Neuronal stem cell (in vitro differentiated cells): ENCODE results near the gene SEMA3F.
A peak's percentile ranks its signal among the peaks of the same experiment; 100 is the strongest.

Experiments used
- DNase-seq: peaks from one replicate; pipeline ENCODE4 v3.0.0-alpha.2; 2013; ENCODE audit warnings: low spot score
- H2AFZ ChIP-seq: one replicate; pipeline ENCODE4 v1.6.1; 2013; ENCODE audit warnings: mild to moderate bottlenecking, low read length, inconsistent platforms
- H2AK5ac ChIP-seq: 2 replicates; pipeline ENCODE4 v1.6.1; 2013; ENCODE audit warnings: low read depth, mild to moderate bottlenecking, inconsistent platforms, low read length, moderate library complexity, mixed read lengths
- H2BK120ac ChIP-seq: 2 replicates; pipeline ENCODE4 v1.6.1; 2013; ENCODE audit warnings: low read depth, mild to moderate bottlenecking, inconsistent platforms, low read length, moderate library complexity, mixed read lengths
- H2BK12ac ChIP-seq: one replicate; pipeline ENCODE4 v1.6.1; 2013; ENCODE audit warnings: low read length, inconsistent platforms
- H2BK15ac ChIP-seq: 2 replicates; pipeline ENCODE4 v1.6.1; 2013; ENCODE audit warnings: mild to moderate bottlenecking, low read length, inconsistent platforms, mixed read lengths
- H2BK5ac ChIP-seq: one replicate; pipeline ENCODE4 v1.6.1; 2013; ENCODE audit warnings: inconsistent platforms, mild to moderate bottlenecking, low read length, moderate library complexity
- H3K14ac ChIP-seq: one replicate; pipeline ENCODE4 v1.6.1; 2013; ENCODE audit warnings: low read length, inconsistent platforms
- H3K18ac ChIP-seq: 2 replicates; pipeline ENCODE4 v1.6.1; 2013; ENCODE audit warnings: low read length, inconsistent platforms
- H3K23ac ChIP-seq: 2 replicates; pipeline ENCODE4 v1.6.1; 2013; ENCODE audit warnings: low read depth, mild to moderate bottlenecking, mixed read lengths, low read length, inconsistent platforms; ENCODE audit not compliant: poor library complexity
- H3K27ac ChIP-seq: replicated peaks from 3 replicates; pipeline ENCODE4 v1.5.1; 2013; ENCODE audit warnings: low read length, inconsistent platforms
- H3K27me3 ChIP-seq, 3 experiments: 2 replicates each; pipeline ENCODE4 v1.6.1; 2013; ENCODE audit warnings: low read length in 3 of 3, mild to moderate bottlenecking in 2 of 3, inconsistent platforms in 1 of 3, low read depth in 1 of 3, mixed read lengths in 1 of 3, moderate library complexity in 1 of 3; ENCODE audit not compliant: control insufficient read depth in 3 of 3, insufficient read depth in 3 of 3
- H3K36me3 ChIP-seq, 2 donors: replicated peaks in 1 of 2; 2 replicates each; pipeline ENCODE4 v1.6.1; 2013; ENCODE audit warnings: low read length in 2 of 2; ENCODE audit not compliant: control insufficient read depth in 2 of 2, insufficient read depth in 2 of 2
- H3K4ac ChIP-seq: 2 replicates; pipeline ENCODE4 v1.6.1; 2013; ENCODE audit warnings: inconsistent platforms, mild to moderate bottlenecking, low read length, moderate library complexity
- H3K4me1 ChIP-seq, 2 donors: 1 replicate in 1 of 2; 2 replicates in 1 of 2; pipeline ENCODE4 v1.6.1; 2013; ENCODE audit warnings: low read length in 2 of 2, low read depth in 1 of 2; ENCODE audit not compliant: control insufficient read depth in 2 of 2, insufficient read depth in 1 of 2
- H3K4me2 ChIP-seq: one replicate; pipeline ENCODE4 v1.6.1; 2013; ENCODE audit warnings: mild to moderate bottlenecking, low read length, inconsistent platforms; ENCODE audit not compliant: insufficient read depth, poor library complexity, severe bottlenecking
- H3K4me3 ChIP-seq, 2 donors: 2 replicates each; pipeline ENCODE4 v1.5.1; 2013; ENCODE audit warnings: low read length in 2 of 2, mild to moderate bottlenecking in 2 of 2, inconsistent platforms in 1 of 2, moderate library complexity in 1 of 2
- H3K79me1 ChIP-seq: one replicate; pipeline ENCODE4 v1.6.1; 2013; ENCODE audit warnings: low read depth, mild to moderate bottlenecking, inconsistent platforms, low read length, moderate library complexity
- H3K9ac ChIP-seq: one replicate; pipeline ENCODE4 v1.6.1; 2013; ENCODE audit warnings: mild to moderate bottlenecking, low read depth, low read length, inconsistent platforms; ENCODE audit not compliant: poor library complexity
- H3K9me3 ChIP-seq, 2 donors: replicated peaks in 1 of 2; 2 replicates each; pipeline versions ENCODE3 to v1.6.1; 2013; ENCODE audit warnings: low read length in 2 of 2, mild to moderate bottlenecking in 2 of 2, inconsistent platforms in 1 of 2, low read depth in 1 of 2, mixed read lengths in 1 of 2, moderate library complexity in 1 of 2; ENCODE audit not compliant: control insufficient read depth in 2 of 2, insufficient read depth in 1 of 2
- H4K8ac ChIP-seq: one replicate; pipeline ENCODE4 v1.6.1; 2013; ENCODE audit warnings: low read depth, mild to moderate bottlenecking, inconsistent platforms, low read length, moderate library complexity
- H4K91ac ChIP-seq: one replicate; pipeline ENCODE4 v1.6.1; 2013; ENCODE audit warnings: low read length, low read depth, mild to moderate bottlenecking, inconsistent platforms; ENCODE audit not compliant: poor library complexity
- WGBS, 2 donors: extraction: QIAGEN DNeasy Blood & Tissue Kit; methylation state at CpG; one replicate each; pipeline ENCODE4 v1.1.7; 2013; ENCODE audit warnings: missing lambda C conversion rate in 2 of 2, mixed read lengths in 1 of 2; ENCODE audit not compliant: insufficient read length in 2 of 2, insufficient replicate concordance in 1 of 2; ENCODE audit errors: extremely low coverage in 2 of 2; 5-methylcytosine and 5-hydroxymethylcytosine counted together

The SEMA3F gene

GRCh38 chr3:50155491-50155878 lies 361 bp downstream of the SEMA3F start:
- no peak overlapping the region for H4K91ac ChIP-seq
- peak overlapping the region; percentile 92 for H2AK5ac ChIP-seq
- no peak overlapping the region for H3K4ac ChIP-seq
- H3K4me2 ChIP-seq: peak overlapping the region; percentile 93
- H4K8ac ChIP-seq: no peak overlapping the region
- peak overlapping the region; percentile 63 for H3K27ac ChIP-seq
- DNase-seq: no peak
- peak overlapping the region; percentile 30 for H2BK5ac ChIP-seq
- H3K14ac ChIP-seq: peak overlapping the region; percentile 89
- peak overlapping the region; percentile 90 for H3K9ac ChIP-seq
- peaks cover 26% of the 10 kb centered on the region for H3K79me1 ChIP-seq
- H3K23ac ChIP-seq: peak overlapping the region; percentile 87
- no peak overlapping the region for H2BK12ac ChIP-seq
- H2BK120ac ChIP-seq: no peak overlapping the region
- peak overlapping the region; percentile 79 for H2BK15ac ChIP-seq
- H3K9me3 ChIP-seq: no peaks in the 10 kb centered on the region
- peaks cover 10 to 38% of the 10 kb centered on the region in 2 donors for H3K4me1 ChIP-seq
- H3K4me3 ChIP-seq: peak overlapping the region; percentile 40 to 95
- no CpG with 5 or more reads among the region's 37 CpGs for WGBS, 2 donors
- peak overlapping the region; percentile 96 for H3K18ac ChIP-seq
- H3K27me3 ChIP-seq: peaks cover 0 to 86% (median 17%) of the 10 kb centered on the region in 3 experiments
- H2AFZ ChIP-seq: peak overlapping the region; percentile 71
- peaks cover 0 to 15% of the 10 kb centered on the region in 2 donors for H3K36me3 ChIP-seq

GRCh38 chr3:50155891-50156290 lies 767 bp downstream of the SEMA3F start:
- peak overlapping the region; percentile 90 for H3K9ac ChIP-seq
- H3K4me1 ChIP-seq: peaks cover 10 to 35% of the 10 kb centered on the region in 2 donors
- peak overlapping the region in 1 of 2 donors; percentile 95 for H3K4me3 ChIP-seq
- H3K9me3 ChIP-seq: no peaks in the 10 kb centered on the region
- no peak overlapping the region for H2BK12ac ChIP-seq
- peak overlapping the region; percentile 30 for H2BK5ac ChIP-seq
- no peak overlapping the region for H2BK120ac ChIP-seq
- peak overlapping the region; percentile 96 for H3K18ac ChIP-seq
- peaks cover 0 to 15% of the 10 kb centered on the region in 2 donors for H3K36me3 ChIP-seq
- H4K91ac ChIP-seq: no peak overlapping the region
- peaks cover 26% of the 10 kb centered on the region for H3K79me1 ChIP-seq
- no peak overlapping the region for H4K8ac ChIP-seq
- H3K4ac ChIP-seq: no peak overlapping the region
- H3K14ac ChIP-seq: peak overlapping the region; percentile 89
- no peak for DNase-seq
- no peak overlapping the region for H3K27ac ChIP-seq
- peak overlapping the region; percentile 92 for H2AK5ac ChIP-seq
- peak overlapping the region; percentile 93 for H3K4me2 ChIP-seq
- peak overlapping the region; percentile 87 for H3K23ac ChIP-seq
- peaks cover 0 to 86% (median 17%) of the 10 kb centered on the region in 3 experiments for H3K27me3 ChIP-seq
- WGBS, 2 donors: no CpG with 5 or more reads among the region's 13 CpGs
- peak overlapping the region; percentile 79 for H2BK15ac ChIP-seq
- no peak overlapping the region for H2AFZ ChIP-seq

- H3K4me2 ChIP-seq: peak overlapping the region; percentile 93
- no peaks in the 10 kb centered on the region for H3K9me3 ChIP-seq
- H3K14ac ChIP-seq: no peak overlapping the region
- peaks cover 10 to 26% of the 10 kb centered on the region in 2 donors for H3K4me1 ChIP-seq
- H3K36me3 ChIP-seq: peaks cover 0 to 24% of the 10 kb centered on the region in 2 donors
- DNase-seq: no peak
- peak overlapping the region; percentile 90 for H3K9ac ChIP-seq
- H3K23ac ChIP-seq: peak overlapping the region; percentile 4
- H2BK15ac ChIP-seq: peak overlapping the region; percentile 63
- peak overlapping the region; percentile 75 for H2BK12ac ChIP-seq
- peak overlapping the region; percentile 89 for H3K18ac ChIP-seq
- peaks cover 28% of the 10 kb centered on the region for H3K79me1 ChIP-seq
- peaks cover 0 to 87% (median 17%) of the 10 kb centered on the region in 3 experiments for H3K27me3 ChIP-seq
- no peak overlapping the region for H3K27ac ChIP-seq
- no peak overlapping the region for H4K8ac ChIP-seq
- H2BK5ac ChIP-seq: peak overlapping the region; percentile 30
- H2AFZ ChIP-seq: peak overlapping the region; percentile 66
- H4K91ac ChIP-seq: no peak overlapping the region
- H3K4ac ChIP-seq: no peak overlapping the region
- WGBS, 2 donors: no CpG with 5 or more reads among the region's 20 CpGs
- peak overlapping the region in 1 of 2 donors; percentile 95 for H3K4me3 ChIP-seq
- H2AK5ac ChIP-seq: peak overlapping the region; percentile 92
- no peak overlapping the region for H2BK120ac ChIP-seq
Measured at GRCh38 chr3:50156549-50157493, 1.7 kb downstream of the SEMA3F start.
